Mesenchymal stem cell (in vitro differentiated cells and primary cell): ENCODE data around the gene SERPINI1. TPM values are rescaled to one million over a fixed set of nuclear protein-coding genes. Genes with fewer than 3 reads are reported as not detected.
A peak's percentile ranks its signal among the peaks of the same experiment; 100 is the strongest.

ENCODE experiments used
- DNase-seq: peaks from one replicate; pipeline ENCODE4 v3.0.0-alpha.2; 2013
- H2AFZ ChIP-seq: one replicate; pipeline ENCODE4 v1.6.1; 2013; ENCODE audit warnings: low read depth, mild to moderate bottlenecking, control low read depth, inconsistent platforms, low read length, moderate library complexity
- H2AK5ac ChIP-seq: 2 replicates; pipeline ENCODE4 v1.6.1; 2013; ENCODE audit warnings: low read length, moderate library complexity, mild to moderate bottlenecking, inconsistent platforms; ENCODE audit not compliant: severe bottlenecking
- H2BK120ac ChIP-seq: one replicate; pipeline ENCODE4 v1.6.1; 2013; ENCODE audit warnings: low read depth, mild to moderate bottlenecking, inconsistent platforms, low read length, moderate library complexity
- H2BK12ac ChIP-seq, 2 experiments: one replicate each; pipeline ENCODE4 v1.6.1; 2013; ENCODE audit warnings: inconsistent platforms in 2 of 2, low read length in 2 of 2, mild to moderate bottlenecking in 2 of 2, moderate library complexity in 2 of 2, control low read depth in 1 of 2
- H2BK15ac ChIP-seq: one replicate; pipeline ENCODE4 v1.6.1; 2013; ENCODE audit warnings: mild to moderate bottlenecking, low read depth, inconsistent platforms; ENCODE audit not compliant: poor library complexity, severe bottlenecking
- H2BK5ac ChIP-seq: 2 replicates; pipeline ENCODE4 v1.6.1; 2013; ENCODE audit warnings: low read depth, mild to moderate bottlenecking, low read length, control low read depth, inconsistent platforms; ENCODE audit not compliant: poor library complexity, severe bottlenecking
- H3K14ac ChIP-seq, 2 experiments: one replicate each; pipeline ENCODE4 v1.6.1; 2013; ENCODE audit warnings: inconsistent platforms in 2 of 2, low read length in 2 of 2, control low read depth in 1 of 2, mild to moderate bottlenecking in 1 of 2, moderate library complexity in 1 of 2
- H3K18ac ChIP-seq, 2 experiments: one replicate each; pipeline ENCODE4 v1.6.1; 2013; ENCODE audit warnings: inconsistent platforms in 2 of 2, low read length in 2 of 2, control low read depth in 1 of 2, low read depth in 1 of 2, mild to moderate bottlenecking in 1 of 2
- H3K23ac ChIP-seq, 2 experiments: one replicate each; pipeline ENCODE4 v1.6.1; 2013; ENCODE audit warnings: inconsistent platforms in 2 of 2, low read length in 2 of 2, mild to moderate bottlenecking in 2 of 2, moderate library complexity in 2 of 2, control low read depth in 1 of 2
- H3K27ac ChIP-seq: 2 replicates; pipeline ENCODE4 v1.5.1; 2013; ENCODE audit warnings: mild to moderate bottlenecking, moderate library complexity, low read length, control low read depth, inconsistent platforms; ENCODE audit not compliant: poor library complexity, severe bottlenecking
- H3K27me3 ChIP-seq, 2 experiments: 2 replicates each; pipeline versions ENCODE4 v1.6.1 to v1.7.0; 2013; ENCODE audit warnings: low read length in 2 of 2, mild to moderate bottlenecking in 2 of 2, moderate library complexity in 2 of 2, control low read depth in 1 of 2, inconsistent platforms in 1 of 2; ENCODE audit not compliant: control insufficient read depth in 1 of 2, insufficient read depth in 1 of 2
- H3K36me3 ChIP-seq, 2 experiments: 2 replicates each; pipeline versions ENCODE4 v1.6.1 to v1.7.0; 2013; ENCODE audit warnings: low read length in 2 of 2, control low read depth in 1 of 2, inconsistent platforms in 1 of 2, low read depth in 1 of 2, mild to moderate bottlenecking in 1 of 2; ENCODE audit not compliant: insufficient read depth in 2 of 2, control insufficient read depth in 1 of 2
- H3K4ac ChIP-seq, 2 experiments: one replicate each; pipeline ENCODE4 v1.6.1; 2013; ENCODE audit warnings: inconsistent platforms in 2 of 2, low read length in 2 of 2, mild to moderate bottlenecking in 2 of 2, moderate library complexity in 2 of 2, control low read depth in 1 of 2, low read depth in 1 of 2
- H3K4me1 ChIP-seq: 2 replicates; pipeline ENCODE4 v1.6.1; 2013; ENCODE audit warnings: low read depth, low read length, control low read depth; ENCODE audit not compliant: control insufficient read depth, insufficient read depth
- H3K4me2 ChIP-seq: 2 replicates; pipeline ENCODE4 v1.6.1; 2013; ENCODE audit warnings: low read length, mild to moderate bottlenecking, inconsistent platforms; ENCODE audit not compliant: poor library complexity, severe bottlenecking
- H3K4me3 ChIP-seq, 2 experiments: 2 replicates each; pipeline versions ENCODE4 v1.5.1 to v1.7.0; 2013; ENCODE audit warnings: low read length in 2 of 2, mild to moderate bottlenecking in 2 of 2, control low read depth in 1 of 2, low read depth in 1 of 2; ENCODE audit not compliant: insufficient read depth in 1 of 2
- H3K79me1 ChIP-seq: replicated peaks from 2 replicates; pipeline ENCODE4 v1.6.1; 2013; ENCODE audit warnings: mild to moderate bottlenecking, control low read depth, low read length, inconsistent platforms; ENCODE audit not compliant: poor library complexity, severe bottlenecking
- H3K9ac ChIP-seq: 2 replicates; pipeline ENCODE4 v1.7.0; 2013; ENCODE audit warnings: mild to moderate bottlenecking, low read length, moderate library complexity
- H3K9me3 ChIP-seq: 2 replicates; pipeline ENCODE4 v1.7.0; 2013; ENCODE audit warnings: mild to moderate bottlenecking, low read length; ENCODE audit not compliant: control insufficient read depth
- H4K8ac ChIP-seq: one replicate; pipeline ENCODE4 v1.6.1; 2013; ENCODE audit warnings: inconsistent platforms, mild to moderate bottlenecking, low read length, moderate library complexity
- H4K91ac ChIP-seq: one replicate; pipeline ENCODE4 v1.6.1; 2013; ENCODE audit warnings: mild to moderate bottlenecking, low read length, inconsistent platforms
- WGBS: methylation state at CpG from one replicate; pipeline ENCODE4 v1.1.7; 2013; ENCODE audit warnings: mixed read lengths; 5-methylcytosine and 5-hydroxymethylcytosine counted together
- small RNA-seq: library from polyadenylated mRNA; stranded (forward); fragments of <200 nt; extraction: miRNeasy Mini kit (QIAGEN cat#:217004); gene quantifications from one replicate; pipeline ENCODE3, GENCODE V24; 2013; ENCODE audit warnings: low read depth

SERPINI1 gene

GRCh38 chr3:167872032-167872431, 136.5 kb downstream of the SERPINI1 start:
- H3K4ac ChIP-seq = no peak overlapping the region
- H3K9ac ChIP-seq = no peak overlapping the region
- 58% methylated on average over 3 of the region's 3 CpGs for WGBS
- no peaks in the 10 kb centered on the region for H3K36me3 ChIP-seq
- H3K4me3 ChIP-seq = no peak overlapping the region
- H4K91ac ChIP-seq = no peak overlapping the region
- H3K4me1 ChIP-seq = no peaks in the 10 kb centered on the region
- H2BK120ac ChIP-seq = no peak overlapping the region
- H3K27ac ChIP-seq = no peak overlapping the region
- H2AK5ac ChIP-seq = no peak overlapping the region
- no peak overlapping the region for H2BK15ac ChIP-seq
- no peaks in the 10 kb centered on the region for H3K27me3 ChIP-seq
- no peak overlapping the region for H2BK12ac ChIP-seq
- H3K18ac ChIP-seq = no peak overlapping the region
- H3K9me3 ChIP-seq = no peaks in the 10 kb centered on the region
- no peak overlapping the region for H2BK5ac ChIP-seq
- H4K8ac ChIP-seq = no peak overlapping the region
- no peak overlapping the region for H3K14ac ChIP-seq
- H2AFZ ChIP-seq = no peak overlapping the region
- no peak overlapping the region for H3K23ac ChIP-seq
- H3K4me2 ChIP-seq = no peak overlapping the region
- no peaks in the 10 kb centered on the region for H3K79me1 ChIP-seq
- DNase-seq = no peak

GRCh38 chr3:167872941-167873340, 137.4 kb downstream of the SERPINI1 start:
- Histone ChIP-seq H3K9ac (no peak overlapping the region), H3K14ac (no peak overlapping the region), H2BK12ac (no peak overlapping the region), H3K4me1 (no peaks in the 10 kb centered on the region), H4K91ac (no peak overlapping the region), H2AK5ac (no peak overlapping the region), H3K4ac (no peak overlapping the region), H3K79me1 (no peaks in the 10 kb centered on the region), H2BK15ac (no peak overlapping the region), H3K4me2 (no peak overlapping the region), H3K27me3 (no peaks in the 10 kb centered on the region), H3K9me3 (no peaks in the 10 kb centered on the region), H2BK120ac (no peak overlapping the region), H3K18ac (no peak overlapping the region), H4K8ac (no peak overlapping the region), H3K36me3 (no peaks in the 10 kb centered on the region), H2BK5ac (no peak overlapping the region), H3K23ac (no peak overlapping the region), H3K4me3 (no peak overlapping the region), H2AFZ (no peak overlapping the region), H3K27ac (no peak overlapping the region)
- DNase-seq = no peak
- no CpG with 5 or more reads among the region's 1 CpG for WGBS

- no peak overlapping the region for H2BK120ac ChIP-seq
- DNase-seq = peak; percentile 8
- no peak overlapping the region for H2BK5ac ChIP-seq
- H3K4me1 ChIP-seq = no peaks in the 10 kb centered on the region
- no peaks in the 10 kb centered on the region for H3K9me3 ChIP-seq
- no peak overlapping the region for H3K18ac ChIP-seq
- no peak overlapping the region for H2AK5ac ChIP-seq
- no peak overlapping the region for H3K4me3 ChIP-seq
- no peak overlapping the region for H4K8ac ChIP-seq
- H3K23ac ChIP-seq = no peak overlapping the region
- H3K36me3 ChIP-seq = no peaks in the 10 kb centered on the region
- no peak overlapping the region for H2BK12ac ChIP-seq
- H3K4ac ChIP-seq = no peak overlapping the region
- H3K9ac ChIP-seq = no peak overlapping the region
- no peak overlapping the region for H3K14ac ChIP-seq
- H4K91ac ChIP-seq = no peak overlapping the region
- no peak overlapping the region for H2AFZ ChIP-seq
- H3K79me1 ChIP-seq = no peaks in the 10 kb centered on the region
- no peaks in the 10 kb centered on the region for H3K27me3 ChIP-seq
- no peak overlapping the region for H2BK15ac ChIP-seq
- no peak overlapping the region for H3K27ac ChIP-seq
- H3K4me2 ChIP-seq = no peak overlapping the region
Measured at GRCh38 chr3:167874671-167875372, 139.3 kb downstream of the SERPINI1 start.

Small RNA genes lying within 50 kb of the gene (small RNA-seq; reads per million reads assigned to genes)
- not detected for gene HMGN1P8
